GM18508 (cell line): Measurements from ENCODE around the gene PAPSS2.

Source experiments
- ATAC-seq: cut with Tn5 transposase; IDR thresholded peaks from one replicate; pipeline ENCODE4 v1.9.1; 2021; ENCODE audit warnings: moderate number of reproducible peaks; ENCODE audit not compliant: insufficient read depth, unreplicated experiment

PAPSS2 gene

DNA sequence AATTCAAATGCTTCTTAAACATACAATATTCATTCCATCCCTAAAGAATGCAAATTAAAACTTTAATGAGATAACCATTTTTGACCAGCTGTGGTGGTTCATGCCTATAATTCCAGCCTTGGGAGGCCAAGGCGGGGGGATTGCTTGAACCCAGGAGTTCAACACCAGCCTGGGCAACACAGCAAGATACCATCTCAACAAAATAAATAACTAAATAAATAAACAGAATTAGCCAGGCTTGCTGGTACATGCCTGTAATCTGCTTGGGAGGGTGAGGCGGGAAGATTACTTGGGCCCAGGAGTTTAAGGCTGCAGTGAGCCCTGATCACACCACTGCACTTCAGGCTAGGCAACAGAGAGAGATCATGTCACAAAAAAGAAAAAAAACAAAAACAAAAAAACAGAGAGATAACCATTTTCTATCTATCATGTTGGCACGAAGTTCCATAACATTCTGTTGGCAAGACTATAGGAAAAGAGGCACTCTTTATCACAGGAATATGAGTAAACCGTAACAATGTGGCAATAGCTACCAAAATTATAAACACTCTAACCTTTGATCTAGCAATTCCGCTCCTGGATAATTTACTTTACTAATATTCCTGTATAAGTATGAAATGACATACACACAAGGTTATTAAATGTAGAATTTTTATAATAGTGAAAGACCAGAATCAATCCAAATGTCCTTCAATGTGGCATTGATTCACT is 106.1 kb downstream of the PAPSS2 start:
- ATAC-seq, result no peak

DNA sequence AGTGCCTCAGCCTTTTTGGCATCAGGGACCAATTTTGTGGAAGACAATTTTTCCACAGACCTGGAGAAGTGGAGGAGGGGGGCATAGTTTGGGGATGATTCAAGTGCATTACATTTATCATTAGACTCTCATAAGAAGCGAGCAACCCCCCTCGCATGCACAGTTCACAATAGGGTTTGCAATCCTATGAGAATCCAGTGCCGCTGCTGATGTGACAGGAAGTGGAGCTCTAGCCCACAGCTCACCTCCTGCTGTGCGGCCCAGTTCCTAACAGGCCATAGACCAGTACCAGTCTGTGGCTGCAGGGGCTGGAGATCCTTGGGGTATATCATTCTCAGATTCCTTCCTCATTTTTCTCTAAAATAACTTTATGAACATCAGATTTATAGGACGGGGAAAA is 107.6 kb downstream of the PAPSS2 start:
- ATAC-seq, result no peak

DNA sequence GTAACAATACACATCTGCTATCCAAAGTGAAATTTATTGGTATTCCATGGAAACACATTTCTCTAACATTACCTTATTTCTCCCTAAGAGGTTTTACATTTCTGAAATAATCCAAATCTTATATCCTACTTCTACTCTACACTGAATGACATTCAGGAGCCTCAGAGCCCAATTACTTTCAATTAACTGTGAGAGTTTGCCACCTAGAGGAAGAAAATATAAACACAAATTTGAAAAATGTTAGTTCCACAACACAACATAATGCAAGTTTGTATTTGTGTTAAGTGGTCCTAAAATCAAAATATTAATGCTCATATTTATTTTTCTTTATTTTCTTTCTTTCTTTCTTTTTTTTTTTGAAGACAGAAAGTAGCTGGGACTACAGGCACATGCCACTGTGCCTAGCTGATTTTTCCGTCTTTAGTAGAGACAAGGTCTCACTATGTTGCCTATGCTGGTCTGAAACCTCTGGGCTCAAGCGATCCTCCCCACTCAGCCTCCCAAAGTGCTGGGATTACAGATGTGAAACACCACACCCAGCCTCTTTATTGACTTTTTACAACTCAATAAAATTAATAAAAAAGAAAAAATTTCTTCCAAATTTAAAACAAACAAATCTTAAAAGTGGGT is 112.3 kb downstream of the PAPSS2 start:
- no peak for ATAC-seq

DNA sequence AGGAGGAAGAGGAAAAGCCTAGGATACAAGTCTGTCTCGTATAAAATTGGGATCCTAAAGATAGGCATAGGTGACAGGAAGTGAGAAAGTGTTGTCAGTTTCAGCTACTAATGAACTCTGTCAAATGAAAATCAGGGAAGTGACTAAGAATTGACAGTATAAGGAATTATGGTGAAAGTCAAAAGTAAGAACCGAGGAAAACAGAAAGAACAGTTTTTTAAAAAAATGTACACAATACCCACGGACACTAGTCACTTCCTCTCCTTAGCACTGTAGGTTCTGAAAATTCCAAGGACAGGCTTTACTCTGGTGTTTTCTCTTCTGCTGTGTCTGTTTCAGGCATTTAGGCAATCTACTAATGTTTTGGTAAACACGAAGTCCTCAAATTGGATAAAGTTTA is 116.1 kb downstream of the PAPSS2 start:
- ATAC-seq, result no peak

DNA sequence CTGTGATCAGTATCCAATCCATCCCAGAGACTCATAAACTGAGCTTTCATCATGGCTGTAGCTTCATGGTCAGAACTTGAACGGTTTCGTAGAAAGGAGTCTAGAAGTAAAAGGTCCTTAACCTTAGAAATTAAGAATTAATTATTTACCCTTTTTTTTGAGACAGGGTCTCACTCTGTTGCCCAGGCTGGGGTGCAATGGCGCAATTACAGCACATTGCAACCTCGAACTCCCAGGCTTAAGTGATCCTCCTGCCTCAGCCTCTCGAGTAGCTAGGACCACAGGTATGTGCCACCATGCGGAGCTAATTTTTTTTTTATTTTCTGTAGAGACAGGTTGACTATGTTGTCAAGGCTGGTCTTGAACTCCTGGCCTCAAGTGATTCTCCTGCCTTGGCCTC is 116.7 kb downstream of the PAPSS2 start:
- ATAC-seq, result no peak

DNA sequence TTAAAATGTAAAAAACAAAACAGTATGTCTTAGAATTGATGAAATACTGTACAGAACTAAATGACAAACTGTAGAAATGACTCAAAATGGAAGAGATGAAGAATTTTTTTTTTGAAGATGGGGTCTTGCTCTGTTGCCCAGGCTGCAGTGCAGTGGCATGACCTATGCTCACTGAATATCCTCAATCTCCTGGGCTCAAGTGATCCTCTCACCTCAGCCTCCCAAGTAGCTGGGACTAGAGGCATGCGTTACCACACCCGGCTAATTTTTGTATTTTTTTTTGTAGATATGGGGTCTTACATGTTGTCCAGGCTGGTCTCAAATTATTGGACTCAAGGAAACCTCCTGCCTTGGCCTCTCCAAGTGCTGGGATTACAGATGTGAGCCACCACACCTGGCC is 121.9 kb downstream of the PAPSS2 start:
- ATAC-seq, result no peak

DNA sequence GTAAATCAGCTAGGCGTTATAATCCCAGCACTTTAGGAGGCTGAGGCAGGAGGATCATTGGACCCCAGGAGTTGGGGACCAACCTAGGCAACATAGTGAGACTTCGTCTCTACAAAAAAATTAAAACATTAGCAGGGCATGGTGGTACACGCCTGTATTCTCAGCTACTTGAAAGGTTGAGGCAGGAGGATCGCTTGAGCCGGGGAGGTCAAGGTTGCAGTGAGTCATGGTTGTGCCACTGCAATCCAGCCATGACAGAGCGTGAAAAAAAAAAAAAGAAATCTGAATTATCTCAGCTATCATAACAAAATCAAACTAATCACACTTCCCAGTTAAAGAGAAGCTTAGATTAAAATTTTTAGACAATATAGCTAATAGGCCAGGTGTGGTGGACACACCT is 123.0 kb downstream of the PAPSS2 start:
- ATAC-seq, result no peak

DNA sequence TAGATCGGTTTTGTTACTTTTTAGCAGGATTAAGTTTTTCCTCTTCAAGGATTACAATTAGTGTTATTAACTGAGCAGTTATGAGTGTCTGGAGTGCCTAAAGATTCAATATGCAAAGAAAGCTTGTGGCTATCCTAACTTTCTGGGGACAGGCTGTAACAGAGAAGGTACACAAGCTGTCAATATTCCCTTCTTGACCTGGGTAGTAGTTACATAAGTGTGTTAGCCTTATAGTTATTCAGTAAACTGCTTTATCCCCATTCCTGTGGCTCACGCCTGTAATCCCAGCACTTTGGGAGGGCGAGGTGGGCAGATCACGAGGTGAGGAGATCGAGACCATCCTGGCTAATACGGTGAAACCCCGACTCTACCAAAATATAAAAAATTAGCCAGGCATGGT is 126.7 kb downstream of the PAPSS2 start:
- no peak for ATAC-seq

DNA sequence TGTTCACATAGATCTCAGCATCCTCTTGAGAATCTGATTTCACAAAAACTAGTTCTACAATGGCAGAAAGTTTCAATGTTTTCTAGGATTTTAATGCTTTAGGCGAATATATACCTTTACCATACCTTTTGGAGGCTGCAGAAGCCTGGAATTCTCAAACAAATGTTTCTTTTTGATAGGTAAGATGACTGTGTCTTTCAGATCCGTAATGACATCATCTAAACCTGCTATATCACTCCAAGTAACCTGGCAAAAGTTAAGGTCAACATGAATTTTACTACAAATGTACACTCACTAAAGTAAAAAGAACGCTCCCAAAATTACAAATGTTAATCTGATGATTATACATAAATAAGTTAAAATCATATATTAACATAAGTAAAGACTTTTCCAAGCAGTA is 130.5 kb downstream of the PAPSS2 start:
- no peak for ATAC-seq

DNA sequence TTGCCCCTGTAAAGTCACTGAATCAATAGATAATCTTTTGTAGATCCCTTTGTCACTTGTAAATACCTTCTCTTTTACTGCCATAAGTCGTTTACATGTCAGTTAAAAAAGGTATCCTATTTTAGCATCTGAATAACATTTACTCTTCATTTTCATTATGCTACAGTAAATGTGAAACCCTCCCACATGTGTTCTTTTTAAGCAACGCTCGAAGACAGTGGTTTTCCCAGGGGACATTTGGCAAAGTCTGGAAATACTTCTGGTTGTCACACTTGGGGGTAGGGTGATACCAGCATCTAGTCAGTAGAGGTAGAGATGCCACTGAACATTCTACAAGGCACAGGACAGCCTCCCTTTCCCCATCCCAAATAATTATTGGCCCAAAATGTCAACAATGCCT is 134.6 kb downstream of the PAPSS2 start:
- no peak for ATAC-seq
